C4-2B (cell line): ENCODE data around the gene KCNMA1.

Source experiments
- H3K27ac ChIP-seq: fragments of 450-650 bp; 2 replicates; pipeline ENCODE4 v1.5.1; 2017
- CTCF ChIP-seq: fragments of 450-650 bp; conservative IDR thresholded peaks from 2 replicates; pipeline ENCODE4 v1.5.1; 2017; ENCODE audit warnings: mild to moderate bottlenecking
- ZFX ChIP-seq: fragments of 450-650 bp; IDR thresholded peaks from 2 replicates; pipeline ENCODE4 v1.6.1; 2017

Gene KCNMA1

GRCh38 chr10:77636967-77637531 is 559 bp downstream of the KCNMA1 start:
- peak overlapping the region; percentile 66 for H3K27ac ChIP-seq
- no peak for TF ChIP-seq CTCF
- no peak for TF ChIP-seq ZFX

- TF ChIP-seq ZFX (no peak), CTCF (no peak)
- H3K27ac ChIP-seq, result peak overlapping the region; percentile 66
Measured at GRCh38 chr10:77636282-77636966, 1.2 kb downstream of the KCNMA1 start.

- H3K27ac ChIP-seq, result peak overlapping the region; percentile 66
- TF ChIP-seq CTCF, result no peak
Measured at GRCh38 chr10:77635402-77636227, 2.0 kb downstream of the KCNMA1 start.

- peak overlapping the region; percentile 66; the same call in 1 of the 2 replicates for H3K27ac ChIP-seq
Measured at GRCh38 chr10:77634939-77635338, 2.7 kb downstream of the KCNMA1 start.

GRCh38 chr10:77633376-77633775 is 4.2 kb downstream of the KCNMA1 start:
- no peak overlapping the region for H3K27ac ChIP-seq

More at GRCh38 chr10:77634939-77635338, 2.7 kb downstream of the KCNMA1 start:
- no peak for TF ChIP-seq CTCF
- TF ChIP-seq ZFX, result no peak

GRCh38 chr10:77631241-77631640 is 6.4 kb downstream of the KCNMA1 start:
- TF ChIP-seq ZFX, result no peak
- TF ChIP-seq CTCF, result no peak
- H3K27ac ChIP-seq, result no peak overlapping the region

More at GRCh38 chr10:77633376-77633775, 4.2 kb downstream of the KCNMA1 start:
- TF ChIP-seq ZFX (no peak), CTCF (no peak)

- no peak overlapping the region for H3K27ac ChIP-seq
- TF ChIP-seq CTCF (no peak), ZFX (no peak)
Measured at GRCh38 chr10:77630507-77630848, 7.1 kb downstream of the KCNMA1 start.
